Epidermal melanocyte (primary cell): ENCODE measurements around the gene FARP2.

Source experiments
- DNase-seq: peaks from one replicate; pipeline ENCODE4 v3.0.0; 2011; ENCODE audit warnings: low spot score; ENCODE audit not compliant: insufficient read length

The FARP2 gene

GRCh38 chr2:241485172-241485911 is 129.3 kb downstream of the FARP2 start:
- DNase-seq, result no peak

- no peak for DNase-seq
Observed at GRCh38 chr2:241489088-241489487, 133.0 kb downstream of the FARP2 start.

- no peak for DNase-seq
Observed at GRCh38 chr2:241489733-241490680, 133.9 kb downstream of the FARP2 start.

GRCh38 chr2:241490825-241491506 is 134.9 kb downstream of the FARP2 start:
- DNase-seq, result no peak

- no peak for DNase-seq
Observed at GRCh38 chr2:241491549-241492173, 135.6 kb downstream of the FARP2 start.

- DNase-seq, result no peak
Observed at GRCh38 chr2:241492174-241492565, 136.1 kb downstream of the FARP2 start.

GRCh38 chr2:241493092-241493491 is 137.0 kb downstream of the FARP2 start:
- DNase-seq, result no peak

- no peak for DNase-seq
Observed at GRCh38 chr2:241494311-241494908, 138.3 kb downstream of the FARP2 start.

GRCh38 chr2:241495172-241496002 is 139.3 kb downstream of the FARP2 start:
- no peak for DNase-seq

- no peak for DNase-seq
Observed at GRCh38 chr2:241496003-241496707, 140.1 kb downstream of the FARP2 start.

- no peak for DNase-seq
Observed at GRCh38 chr2:241496904-241497877, 141.1 kb downstream of the FARP2 start.

- DNase-seq, result no peak
Observed at GRCh38 chr2:241498115-241499070, 142.3 kb downstream of the FARP2 start.

GRCh38 chr2:241499146-241499965 is 143.3 kb downstream of the FARP2 start:
- no peak for DNase-seq

- DNase-seq, result no peak
Observed at GRCh38 chr2:241500016-241500415, 143.9 kb downstream of the FARP2 start.

- no peak for DNase-seq
Observed at GRCh38 chr2:241500431-241500975, 144.4 kb downstream of the FARP2 start.

- DNase-seq, result no peak
Observed at GRCh38 chr2:241501099-241501541, 145.0 kb downstream of the FARP2 start.
